ENCODE data around the gene ZGPAT. TPM values are rescaled to one million over a fixed set of nuclear protein-coding genes. Genes with fewer than 3 reads are reported as not detected.

Gene ZGPAT
- total RNA-seq, 2 donors from 2014 or later = 27.2 to 41.4 TPM

- no peaks in the 10 kb centered on the region for H3K36me3 ChIP-seq
- no peak overlapping the region for H3K4me3 ChIP-seq
- no peak overlapping the region for H3K27ac ChIP-seq
- H3K9me3 ChIP-seq = no peaks in the 10 kb centered on the region
- no peak overlapping the region for H3K9ac ChIP-seq (ENCODE audit: low read depth in 2 of 2, low read length in 2 of 2)
- no peak for DNase-seq
- H3K4me1 ChIP-seq = peaks cover 9% of the 10 kb centered on the region
- H3K27me3 ChIP-seq = no peaks in the 10 kb centered on the region
- TF ChIP-seq CTCF (IDR thresholded peaks at IDR 0.05) = no peak
- intact Hi-C loops (cut with DNase I) = no loop called here
Measured at GRCh38 chr20:63661959-63662812, 45.7 kb upstream of the ZGPAT start.

DNA sequence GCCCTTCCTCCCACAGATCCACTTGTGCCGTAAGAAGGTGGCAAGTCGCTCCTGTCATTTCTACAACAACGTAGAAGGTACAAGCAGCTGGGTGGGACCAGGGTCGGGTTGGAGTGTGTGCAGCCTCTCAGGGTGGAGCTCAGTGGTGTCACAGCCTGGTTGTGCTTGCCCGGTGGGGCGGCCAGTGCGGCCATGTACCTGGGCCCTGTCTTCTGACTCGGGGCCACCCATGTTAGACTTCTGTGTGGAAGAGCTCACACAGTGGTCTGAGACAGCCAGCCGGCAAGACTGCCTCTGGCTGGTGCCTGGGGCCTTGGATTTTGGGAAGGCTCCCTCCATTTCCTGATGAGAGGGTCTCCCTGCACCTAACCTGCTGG, 45.0 kb upstream of the ZGPAT start:
- H3K36me3 ChIP-seq = no peaks in the 10 kb centered on the region
- intact Hi-C loops (cut with DNase I) = no loop called here
- peaks cover 9% of the 10 kb centered on the region for H3K4me1 ChIP-seq
- no peaks in the 10 kb centered on the region for H3K27me3 ChIP-seq
- no peak for TF ChIP-seq CTCF (IDR thresholded peaks at IDR 0.05)
- no peak for DNase-seq
- H3K27ac ChIP-seq = no peak overlapping the region
- H3K9ac ChIP-seq (ENCODE audit: low read depth in 2 of 2, low read length in 2 of 2) = no peak overlapping the region
- no peaks in the 10 kb centered on the region for H3K9me3 ChIP-seq
- no peak overlapping the region for H3K4me3 ChIP-seq

GRCh38 chr20:63663332-63664066, 44.3 kb upstream of the ZGPAT start:
- no peaks in the 10 kb centered on the region for H3K36me3 ChIP-seq
- DNase-seq = no peak
- no peak overlapping the region for H3K4me3 ChIP-seq
- no peak overlapping the region for H3K27ac ChIP-seq
- H3K9ac ChIP-seq (ENCODE audit: low read depth in 2 of 2, low read length in 2 of 2) = no peak overlapping the region
- H3K9me3 ChIP-seq = no peaks in the 10 kb centered on the region
- H3K4me1 ChIP-seq = peaks cover 9% of the 10 kb centered on the region
- no peak for TF ChIP-seq CTCF (IDR thresholded peaks at IDR 0.05)
- H3K27me3 ChIP-seq = no peaks in the 10 kb centered on the region
- intact Hi-C loops (cut with DNase I) = no loop called here

DNA sequence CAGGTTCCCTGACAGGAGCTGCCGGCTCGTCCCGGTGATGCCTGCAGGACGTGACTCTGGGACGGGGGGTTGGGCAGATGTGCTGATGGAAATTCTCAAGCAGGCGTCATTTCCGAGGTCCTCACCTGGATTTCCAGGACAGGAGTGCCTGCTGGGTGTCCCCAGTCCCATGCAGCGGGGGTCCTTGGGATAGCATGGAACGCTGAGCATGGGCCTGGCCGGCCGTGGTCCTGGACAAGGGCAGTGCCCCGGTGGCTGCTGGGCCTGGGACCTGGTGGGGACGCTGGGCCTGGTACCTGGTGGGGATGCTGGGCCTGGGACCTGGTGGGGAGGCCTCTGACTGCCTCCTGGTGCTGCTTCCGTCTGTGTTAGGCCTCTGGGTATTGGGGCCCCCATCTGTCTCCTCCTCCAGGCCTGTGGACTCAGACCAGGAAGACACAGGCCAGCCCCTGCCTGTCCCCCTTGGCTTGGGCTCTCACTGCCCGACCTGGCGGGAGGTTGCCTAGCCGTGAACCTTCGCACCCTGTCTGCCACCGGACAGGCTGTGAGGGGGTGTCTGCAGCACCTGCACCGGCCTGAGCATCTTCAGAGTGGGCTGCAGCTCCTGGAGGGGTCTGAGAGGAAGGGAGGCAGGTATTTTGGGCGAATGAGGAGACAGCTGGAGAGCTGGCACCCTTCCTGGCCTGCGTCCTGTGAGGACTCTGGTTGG, 43.5 kb upstream of the ZGPAT start:
- no peaks in the 10 kb centered on the region for H3K27me3 ChIP-seq
- no peak for TF ChIP-seq CTCF (IDR thresholded peaks at IDR 0.05)
- H3K9ac ChIP-seq (ENCODE audit: low read depth in 2 of 2, low read length in 2 of 2) = no peak overlapping the region
- no peaks in the 10 kb centered on the region for H3K36me3 ChIP-seq
- no peaks in the 10 kb centered on the region for H3K9me3 ChIP-seq
- no peak for DNase-seq
- no peak overlapping the region for H3K27ac ChIP-seq
- no peak overlapping the region for H3K4me3 ChIP-seq
- peaks cover 6% of the 10 kb centered on the region for H3K4me1 ChIP-seq
- intact Hi-C loops (cut with DNase I) = no loop called here

DNA sequence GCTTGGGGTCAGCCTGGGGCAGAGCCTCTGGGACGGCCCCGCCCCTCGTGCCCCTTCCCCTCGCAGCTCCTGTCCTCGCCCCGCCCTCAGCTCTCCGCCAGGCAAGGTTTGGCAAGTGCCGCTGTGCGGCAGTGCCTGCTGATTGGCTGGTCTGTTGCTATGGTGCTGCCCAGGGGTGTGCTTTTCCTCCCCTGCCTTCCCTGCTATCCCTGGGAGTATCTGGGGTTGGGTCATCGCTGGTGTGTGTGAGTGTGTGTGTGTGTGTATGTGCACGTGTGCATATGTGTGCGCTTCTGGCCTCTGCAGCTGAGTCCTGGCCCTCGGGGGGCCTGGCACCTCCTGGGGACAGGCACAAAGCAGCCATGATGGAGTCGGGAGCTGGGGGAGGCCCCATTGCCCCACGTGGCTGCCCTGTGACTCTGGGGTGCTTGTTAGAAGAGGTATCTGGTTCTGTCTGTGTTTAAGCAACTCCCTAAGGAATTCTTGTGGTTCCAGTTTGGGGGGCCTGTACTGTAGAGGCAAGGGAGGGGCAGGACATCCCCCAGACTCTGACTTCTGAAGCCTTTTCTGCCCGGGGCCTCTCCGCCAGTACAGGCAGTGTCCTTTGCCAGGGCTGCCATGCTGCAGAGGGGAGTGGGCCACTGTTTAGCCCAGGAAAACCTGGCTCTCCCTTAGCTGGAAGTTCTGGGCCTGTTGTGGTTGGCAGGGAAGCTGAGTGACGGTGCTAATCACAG, 42.8 kb upstream of the ZGPAT start:
- no peaks in the 10 kb centered on the region for H3K27me3 ChIP-seq
- intact Hi-C loops (cut with DNase I) = no loop called here
- DNase-seq = no peak
- no peak for TF ChIP-seq CTCF (IDR thresholded peaks at IDR 0.05)
- H3K27ac ChIP-seq = no peak overlapping the region
- no peaks in the 10 kb centered on the region for H3K9me3 ChIP-seq
- H3K4me3 ChIP-seq = no peak overlapping the region
- no peaks in the 10 kb centered on the region for H3K4me1 ChIP-seq
- no peak overlapping the region for H3K9ac ChIP-seq (ENCODE audit: low read depth in 2 of 2, low read length in 2 of 2)
- H3K36me3 ChIP-seq = no peaks in the 10 kb centered on the region
